GM21381 (cell line): ENCODE data around the gene PCP2.

ENCODE experiments used
- ATAC-seq: cut with Tn5 transposase; IDR thresholded peaks from one replicate; pipeline ENCODE4 v1.9.1; 2021; ENCODE audit warnings: mild to moderate bottlenecking, moderate library complexity; ENCODE audit not compliant: unreplicated experiment

Gene PCP2

DNA sequence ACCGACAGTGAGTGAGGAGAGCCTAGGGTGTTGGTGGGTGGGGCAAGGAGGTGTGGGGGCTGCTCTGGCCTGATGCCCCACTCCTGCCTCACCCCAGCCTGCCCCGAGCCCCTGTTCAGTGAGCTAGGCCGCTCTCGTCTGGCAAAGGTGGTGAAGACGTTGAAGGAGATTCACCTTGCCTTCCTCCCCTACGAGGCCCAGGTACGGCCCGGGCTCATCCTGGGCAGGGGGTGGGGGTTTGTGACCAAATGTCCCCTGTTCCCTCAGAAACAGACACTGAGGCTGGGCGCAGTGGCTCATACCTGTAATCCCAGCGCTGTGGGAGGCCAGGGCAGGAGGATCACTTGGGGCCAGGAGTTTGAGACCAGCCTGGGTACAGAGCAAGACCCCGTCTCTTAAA is 7.3 kb upstream of the PCP2 start:
- ATAC-seq = no peak

DNA sequence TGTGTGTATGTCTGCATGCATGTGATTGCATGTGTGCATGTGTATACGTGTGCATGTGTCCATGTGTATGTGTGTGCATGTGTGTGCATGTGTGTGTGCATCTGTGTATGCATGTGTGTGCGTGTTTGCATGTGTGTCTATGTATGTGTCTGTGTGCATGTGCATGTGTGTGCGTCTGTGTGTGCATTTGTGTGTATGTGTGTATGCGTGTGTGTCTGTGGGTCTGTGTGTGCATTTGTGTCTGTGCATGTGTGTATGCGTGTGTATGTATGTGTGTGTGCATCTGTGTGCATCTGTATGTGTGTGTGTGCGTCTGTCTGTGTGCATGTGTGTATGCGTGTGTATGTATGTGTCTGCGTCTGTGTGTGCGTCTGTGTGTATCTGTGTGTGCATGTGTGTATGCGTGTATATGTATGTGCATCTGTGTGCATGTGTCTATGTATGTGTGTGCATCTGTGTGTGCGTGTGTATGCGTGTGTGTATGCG is 6.4 kb upstream of the PCP2 start:
- no peak for ATAC-seq

DNA sequence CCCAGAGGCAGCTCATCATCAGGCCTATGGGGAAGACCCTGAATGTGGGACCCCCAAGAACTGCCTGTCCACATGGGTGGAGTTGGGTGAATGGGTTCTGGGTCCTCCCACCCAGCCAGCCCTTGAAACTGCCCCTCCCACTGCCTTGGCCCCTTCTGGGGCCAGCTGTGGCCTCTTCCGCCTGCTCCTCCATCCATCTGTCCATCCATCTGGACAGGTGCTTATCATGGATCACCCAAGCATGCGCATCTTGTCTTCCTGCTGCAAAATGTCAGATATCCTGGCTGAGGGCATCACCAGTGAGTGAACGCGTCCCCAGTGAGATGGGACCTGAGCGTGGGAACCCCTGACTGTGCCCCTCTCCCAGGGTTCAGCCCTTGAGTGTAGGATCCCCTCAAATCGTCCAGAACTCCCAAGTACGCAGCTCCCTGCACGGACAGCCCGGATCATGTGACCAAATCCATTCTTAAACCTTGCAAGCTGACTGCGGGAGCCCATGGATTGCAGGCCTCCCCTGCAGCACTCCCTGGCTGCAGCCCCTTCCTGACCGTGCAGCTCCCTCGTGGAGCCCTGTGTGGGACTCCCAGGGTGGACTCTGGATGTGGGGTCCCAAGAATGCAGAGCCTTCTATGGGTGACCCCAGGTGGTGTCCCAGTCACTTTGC is 5.4 kb upstream of the PCP2 start:
- no peak for ATAC-seq

DNA sequence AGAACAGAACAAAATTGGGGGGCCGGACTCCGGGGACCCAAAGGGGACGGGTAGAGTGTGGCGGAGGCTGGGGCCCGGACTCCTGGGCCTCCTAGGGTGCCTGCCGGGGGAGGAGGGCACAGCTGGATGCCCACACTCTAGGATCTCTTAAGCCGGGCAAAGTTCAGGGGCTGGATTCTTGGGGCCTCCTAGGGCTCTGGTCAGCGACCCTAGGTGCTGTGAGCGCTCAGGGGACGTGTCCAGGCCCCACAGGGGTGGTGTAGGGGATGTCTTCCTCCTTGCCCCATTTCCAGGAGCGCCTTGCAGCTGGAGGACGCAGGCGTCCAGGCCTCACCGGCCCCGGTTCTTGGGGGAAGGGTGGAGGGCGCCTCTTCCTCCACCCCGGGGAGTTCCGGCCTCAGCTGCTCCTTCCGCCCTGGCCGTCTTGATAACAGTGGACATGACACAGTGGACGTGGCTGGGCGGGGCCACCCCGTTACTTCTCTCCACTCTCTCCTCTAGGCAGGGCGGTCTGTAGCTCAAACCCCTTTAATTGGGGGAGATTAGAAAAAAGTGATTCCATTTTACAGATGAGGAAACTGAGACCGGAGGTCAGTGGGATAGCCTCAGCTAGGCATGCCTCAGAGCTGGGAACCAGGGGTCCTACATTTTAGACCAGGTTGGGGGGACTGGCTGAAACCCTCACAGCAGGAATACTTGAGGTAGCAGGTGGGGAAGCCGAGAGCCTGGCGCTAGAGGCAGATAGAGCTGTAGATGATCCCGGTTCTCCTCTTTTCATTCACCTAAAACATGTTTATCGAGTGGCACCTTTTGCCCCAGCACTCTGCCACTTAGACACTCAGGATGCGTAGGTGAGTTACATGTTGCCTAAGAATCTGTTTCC is 4.1 kb upstream of the PCP2 start:
- ATAC-seq = peak; percentile 21

DNA sequence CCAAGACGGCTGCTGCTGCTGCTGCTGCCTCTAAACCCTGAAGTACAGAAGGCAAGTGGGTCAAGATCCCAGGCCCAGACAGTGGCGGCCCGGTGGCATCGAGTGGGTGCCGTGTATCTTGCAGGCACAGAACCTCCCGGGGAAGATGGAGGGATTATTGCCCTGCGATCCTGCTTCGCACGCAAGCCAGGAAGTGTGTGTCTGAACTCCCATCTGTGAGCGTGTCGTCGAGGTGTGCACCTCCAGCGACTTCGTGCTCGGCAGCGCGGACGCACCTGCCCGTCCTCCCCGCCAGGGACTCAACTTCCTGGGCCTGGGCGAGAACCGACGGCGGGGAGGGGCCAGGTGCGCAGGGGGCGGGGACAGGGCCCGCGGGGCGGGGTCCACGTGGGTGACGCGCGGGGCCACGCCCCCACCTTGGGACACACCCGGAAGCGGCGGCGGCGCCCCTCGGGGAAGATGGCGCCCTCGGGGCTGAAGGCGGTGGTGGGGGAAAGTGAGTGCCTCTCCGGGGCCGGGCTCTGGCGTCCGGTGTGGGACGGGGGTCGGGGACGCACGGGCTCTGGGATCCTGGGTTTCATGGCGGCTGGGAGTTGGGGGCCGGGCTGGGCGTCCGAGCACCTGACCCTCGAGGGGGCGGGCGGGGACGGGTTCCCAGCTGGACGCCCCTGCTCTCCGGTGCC is 3.3 kb upstream of the PCP2 start, which contains the start of gene STXBP2:
Gene STXBP2 (plus strand): TSS at position 420 of the 683 bp plus-strand sequence. CDS start 40 bp downstream, at position 460.
- peak; percentile 70 for ATAC-seq

DNA sequence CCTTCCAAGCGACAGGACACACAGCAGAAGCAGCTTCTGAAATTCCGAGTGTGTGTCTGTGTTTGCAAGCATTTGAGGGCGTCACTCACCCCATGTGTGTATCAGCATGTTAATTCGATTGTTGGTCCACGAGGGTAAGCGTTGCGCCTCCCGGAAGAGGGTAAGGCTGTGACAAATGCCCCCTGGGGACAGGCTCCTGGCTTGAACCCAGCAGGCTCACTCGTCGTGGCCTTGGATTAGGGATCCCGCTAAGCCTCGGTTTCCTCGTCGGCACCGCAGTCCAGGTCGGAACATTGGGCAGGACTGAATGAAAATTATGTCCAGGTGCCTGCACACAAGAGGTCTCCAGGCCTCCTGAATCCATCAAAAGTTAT is 2.8 kb upstream of the PCP2 start:
- no peak for ATAC-seq

DNA sequence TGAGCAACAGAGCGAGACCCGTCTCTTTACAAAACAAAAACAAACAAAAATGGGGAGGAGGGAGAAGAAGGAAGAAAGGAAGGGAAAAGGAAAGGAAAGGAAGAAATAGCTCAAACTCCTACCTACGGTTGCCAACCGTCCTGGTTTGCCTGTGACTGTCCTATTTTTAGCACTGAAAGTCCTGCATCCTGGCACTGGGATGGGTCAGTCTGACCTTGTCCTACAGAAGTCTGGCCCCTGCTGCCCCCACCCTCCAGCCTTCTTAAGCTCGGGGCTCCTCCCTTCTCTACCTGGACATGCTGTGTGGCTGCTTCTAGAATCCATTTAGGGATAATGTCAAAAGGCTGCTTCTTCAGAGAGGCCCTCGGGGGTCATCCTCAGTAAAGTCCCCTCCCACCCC is 2.2 kb upstream of the PCP2 start:
- ATAC-seq = no peak

DNA sequence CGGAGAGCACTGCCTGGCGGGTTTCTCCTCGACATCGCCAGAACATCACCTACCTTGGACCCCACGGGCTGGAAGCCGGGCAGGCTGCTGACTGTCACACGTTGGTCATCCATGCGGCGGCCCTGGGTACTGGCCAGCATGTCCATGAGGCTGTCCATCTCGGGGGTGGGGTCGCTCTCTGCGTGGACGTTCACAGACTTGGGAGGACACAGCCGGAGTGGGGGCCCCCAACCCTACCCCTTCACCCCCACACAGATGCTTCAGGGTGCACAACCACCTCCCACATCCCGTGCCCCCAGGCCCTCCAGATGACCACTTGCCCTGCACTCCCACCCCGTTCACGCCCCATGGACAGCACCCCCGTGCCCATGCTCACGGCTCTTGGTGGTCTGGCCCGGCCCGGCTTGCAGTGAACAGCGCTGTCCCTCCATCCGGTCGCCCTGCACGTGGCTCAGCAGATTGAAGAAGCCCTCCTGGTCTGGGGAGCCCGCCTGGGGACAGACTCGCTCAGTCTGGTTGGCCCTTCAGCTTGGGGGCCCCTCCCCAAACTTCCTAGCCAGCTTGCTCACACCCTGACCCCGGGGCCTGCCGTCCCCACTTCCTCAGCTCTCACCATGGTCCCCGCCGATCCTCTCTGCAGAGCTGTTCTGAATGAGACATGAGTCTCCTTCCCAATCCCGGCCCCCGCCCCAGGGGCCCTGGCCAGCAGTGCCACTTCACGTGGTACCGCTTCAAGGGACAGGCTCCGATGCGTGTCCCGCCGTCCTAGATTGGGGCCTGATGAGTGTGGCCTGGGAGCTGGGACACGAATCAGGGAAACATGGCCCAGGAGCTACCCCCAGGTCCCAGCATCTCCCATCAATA is 947 bp downstream of the PCP2 start:
- no peak for ATAC-seq

DNA sequence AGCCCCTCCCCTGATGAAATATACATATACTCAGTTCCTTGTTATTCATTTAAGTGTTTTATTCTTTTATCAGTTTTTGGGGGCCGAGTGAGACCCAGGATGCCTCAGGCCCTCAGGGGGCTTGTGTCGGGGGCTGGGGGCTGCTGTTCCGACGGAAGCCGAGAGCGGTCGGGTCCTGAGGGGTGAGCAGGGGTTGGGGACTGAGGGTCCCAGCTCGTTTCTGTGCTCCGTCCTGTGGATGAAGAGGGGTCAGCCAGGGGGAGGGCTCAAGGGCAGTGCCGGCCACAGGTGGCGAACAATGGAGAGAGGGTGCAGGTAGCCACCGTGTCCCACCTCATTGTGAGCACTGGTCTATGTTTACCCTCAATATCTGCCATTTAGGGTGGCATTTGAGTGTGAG is 1.9 kb downstream of the PCP2 start:
- ATAC-seq = no peak

DNA sequence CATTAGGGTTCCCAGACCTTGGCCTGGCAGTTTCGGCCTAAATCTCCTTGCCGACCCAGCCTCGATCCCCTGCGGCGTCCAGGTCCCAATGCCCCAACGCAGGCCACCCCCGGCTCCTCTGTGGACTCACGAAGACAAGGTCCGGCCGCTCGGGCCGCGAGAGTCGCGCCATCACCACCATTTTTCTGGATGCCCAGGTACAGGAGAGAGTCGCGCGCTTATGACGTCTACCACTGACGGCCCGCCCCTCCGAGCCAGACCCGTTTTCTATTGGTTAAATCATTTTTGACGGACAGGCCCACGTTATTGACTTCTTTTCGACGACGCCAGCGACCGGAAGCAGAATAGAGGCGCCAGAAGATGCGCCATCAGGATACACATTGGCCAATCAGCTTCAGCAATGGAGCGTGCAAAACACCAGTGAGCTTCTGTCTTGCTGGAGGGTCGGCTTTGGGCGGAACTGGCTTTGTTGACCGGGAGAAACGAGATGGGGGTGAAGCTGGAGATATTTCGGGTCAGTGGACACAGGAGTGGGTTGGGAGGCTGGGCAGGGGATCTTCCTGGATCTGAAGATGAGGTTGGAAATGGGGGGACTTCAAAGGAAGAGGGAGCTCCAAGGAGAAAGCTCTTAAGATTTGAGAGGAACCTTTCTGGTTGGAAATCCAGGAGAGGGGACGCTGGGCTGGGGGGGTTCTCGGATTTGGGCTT is 4.0 kb downstream of the PCP2 start, which contains the start of the genes PET100 and XAB2:
Gene PET100 (plus strand): TSS at position 447 of the 708 bp plus-strand sequence. CDS start 41 bp downstream, at position 488.
Gene XAB2 (minus strand): TSS at position 199 of the 708 bp plus-strand sequence. CDS start 18 bp downstream, at position 181.
- peak; percentile 90 for ATAC-seq

DNA sequence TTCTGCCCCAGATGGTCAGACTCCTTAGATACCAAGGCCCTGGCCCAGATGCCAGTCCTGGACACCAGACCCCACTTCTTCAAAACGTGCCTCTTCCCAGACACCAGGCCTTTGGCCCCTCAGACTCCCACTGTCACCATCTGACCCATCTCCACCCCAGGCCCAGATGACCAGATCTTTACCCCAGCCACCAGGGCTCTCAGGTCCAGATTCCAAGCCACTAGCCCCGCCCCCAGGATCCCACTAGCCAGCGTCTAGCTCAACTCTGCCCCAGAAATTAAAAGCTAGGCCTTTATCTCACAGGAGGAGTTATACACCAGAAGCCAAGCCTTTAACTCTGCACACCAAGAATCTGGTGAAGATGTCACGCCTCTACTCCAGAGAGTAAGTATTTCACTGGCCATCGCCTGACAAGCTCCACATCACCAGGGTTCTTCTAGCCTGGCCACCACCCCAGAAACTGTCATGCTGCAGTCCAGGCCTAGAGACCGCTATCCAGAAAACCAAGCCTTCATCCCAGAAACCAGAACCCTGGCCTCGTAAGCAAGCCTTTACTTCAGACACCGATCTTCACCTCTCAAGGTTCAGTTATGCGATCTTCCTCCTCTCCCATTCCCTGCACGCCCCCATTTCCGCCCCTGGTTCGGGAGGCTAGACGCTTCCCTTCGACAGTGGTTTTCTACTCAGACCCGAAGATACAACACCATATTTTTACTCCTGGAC is 4.8 kb downstream of the PCP2 start:
- ATAC-seq = no peak

DNA sequence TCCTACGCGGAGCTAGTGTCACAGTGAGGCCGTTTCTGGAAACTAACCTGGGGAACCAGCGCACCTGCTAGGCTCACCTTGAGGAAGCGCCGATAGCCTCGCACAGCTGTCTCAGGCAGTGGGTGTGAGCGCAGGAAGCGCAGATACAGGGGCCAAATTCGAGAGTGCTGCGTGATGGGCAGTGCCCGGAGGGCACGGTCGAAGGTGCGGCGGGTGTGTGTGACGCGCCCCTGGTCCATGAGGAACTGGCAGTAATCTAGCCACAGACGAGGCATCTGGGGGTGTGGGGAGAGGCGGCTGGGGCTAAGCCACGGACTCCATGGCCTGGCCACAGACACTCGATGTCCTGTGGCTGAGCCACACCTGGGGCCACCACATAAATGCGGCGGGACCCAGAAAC is 6.4 kb downstream of the PCP2 start:
- no peak for ATAC-seq

DNA sequence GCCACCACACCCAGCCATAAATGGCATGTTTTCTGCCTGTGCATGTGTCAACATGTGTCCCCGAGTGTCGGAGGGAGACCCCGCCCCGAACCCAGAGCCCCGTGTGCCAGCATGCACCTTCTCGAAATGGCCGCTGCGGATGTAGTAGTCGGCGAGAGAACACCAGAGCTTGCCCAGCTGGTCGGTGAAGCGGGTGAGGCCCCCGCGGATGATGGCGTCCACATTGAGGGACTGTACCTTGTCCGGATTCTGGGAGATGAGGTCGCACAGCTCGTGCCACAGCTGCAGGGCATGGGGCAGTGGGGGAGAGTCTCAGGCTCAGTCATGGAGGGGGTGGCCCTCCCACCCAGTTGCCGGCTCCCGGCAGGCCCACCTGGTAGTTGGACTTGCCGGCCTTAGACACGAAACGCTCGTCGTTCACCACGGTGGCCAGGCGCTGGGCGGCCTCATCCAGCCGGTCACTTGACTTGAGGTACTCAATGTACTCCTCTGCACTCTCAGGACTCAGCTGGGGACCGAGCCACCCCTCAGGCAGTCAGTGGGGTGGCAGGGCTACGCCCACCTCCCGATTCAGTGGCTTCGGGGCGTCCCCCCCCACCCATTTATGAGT is 7.7 kb downstream of the PCP2 start:
- ATAC-seq = no peak

DNA sequence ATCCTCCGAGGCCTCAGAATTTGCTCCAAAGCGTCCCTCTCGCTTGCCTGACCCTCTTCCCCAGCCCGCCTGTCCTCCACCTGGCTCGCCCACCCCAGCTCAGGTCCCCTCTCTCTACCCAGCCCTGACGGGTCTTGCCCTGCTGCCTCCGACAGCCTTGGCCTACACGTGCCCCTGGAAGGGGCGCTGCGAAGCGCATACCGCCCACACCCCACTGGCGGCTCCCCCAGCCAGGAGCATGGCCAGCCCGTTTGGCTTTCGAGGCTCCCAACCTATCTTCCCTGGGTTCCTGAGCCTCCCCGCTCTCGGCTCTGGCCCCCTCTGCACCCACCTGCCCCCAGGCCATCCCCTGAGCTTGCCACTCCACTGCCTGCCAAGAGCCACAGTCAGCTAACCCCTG is 8.7 kb downstream of the PCP2 start:
- no peak for ATAC-seq

DNA sequence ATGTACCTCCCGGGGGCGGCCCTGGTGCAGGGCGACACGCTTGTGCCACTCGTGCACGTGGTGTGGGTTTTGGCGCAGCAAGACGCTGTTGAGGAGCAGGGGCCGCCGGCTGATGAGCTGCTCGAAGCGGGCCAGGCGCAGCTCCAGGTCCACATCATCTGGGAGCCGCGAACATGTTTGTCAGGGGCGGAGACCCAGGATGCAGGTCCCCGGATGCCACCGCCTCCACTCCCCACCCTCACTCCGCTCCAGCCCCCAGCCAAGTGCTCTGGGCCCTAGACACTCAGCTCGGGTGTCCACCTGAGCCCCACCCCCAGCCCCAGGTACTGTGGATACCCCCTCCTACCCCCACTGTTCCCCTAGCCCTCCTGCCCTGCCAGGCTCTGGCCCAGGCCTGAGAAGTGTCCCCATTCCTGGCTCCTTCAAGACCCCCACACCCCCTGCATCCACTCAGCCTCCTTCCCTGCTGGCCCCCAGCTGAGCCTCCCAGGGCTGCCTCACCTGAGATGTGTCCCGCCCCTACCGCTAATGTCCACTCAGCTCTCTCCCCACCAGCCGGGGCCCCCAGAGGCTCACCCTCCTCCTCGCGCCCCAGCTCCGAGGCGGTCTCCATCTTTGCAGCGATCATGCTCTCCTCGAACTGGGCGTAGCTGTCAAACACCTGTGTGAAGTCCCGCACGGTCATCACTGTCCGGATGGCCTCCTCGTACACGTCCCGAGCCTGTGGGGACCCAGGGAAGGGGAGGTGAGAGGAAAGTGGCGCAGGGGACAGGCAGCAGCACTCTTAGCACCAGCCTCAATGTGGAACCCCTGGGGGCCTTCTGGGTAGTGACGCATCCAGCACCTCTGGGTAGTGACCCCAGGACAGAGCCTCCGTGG is 9.6 kb downstream of the PCP2 start:
- no peak for ATAC-seq

DNA sequence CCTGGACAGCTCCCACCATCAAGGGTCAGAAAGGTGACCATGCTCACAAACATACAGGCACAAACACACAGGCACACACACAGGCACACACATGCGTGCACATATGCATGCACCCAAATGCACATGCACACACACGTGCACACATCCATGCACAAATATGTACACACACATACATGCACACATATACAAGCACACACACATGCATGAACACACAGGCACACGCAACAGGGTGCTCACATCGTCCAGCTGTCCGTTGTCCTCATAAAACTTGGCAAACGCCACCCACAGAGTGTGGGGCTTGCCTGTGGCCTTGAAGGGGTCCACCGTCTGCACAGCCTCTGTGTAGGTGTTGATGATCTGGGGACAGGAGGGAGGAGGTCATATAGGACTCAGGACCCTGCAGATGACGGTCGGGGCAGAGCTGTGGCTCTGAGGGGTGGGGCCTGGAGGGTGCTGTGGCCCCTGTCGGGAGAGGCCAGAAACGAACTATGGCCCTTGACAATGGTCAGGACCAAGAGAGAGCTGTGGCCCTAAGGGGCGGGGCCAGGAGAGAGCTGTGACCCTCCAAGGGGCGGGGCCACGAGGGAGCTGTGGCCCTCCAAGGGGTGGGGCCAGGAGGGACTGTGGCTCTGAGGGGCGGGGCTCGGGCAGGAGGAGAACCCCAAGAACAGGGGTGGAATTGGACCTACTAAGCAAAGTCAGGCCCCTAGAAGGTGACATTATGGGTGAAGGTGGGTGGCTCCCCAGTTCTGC is 10.4 kb downstream of the PCP2 start:
- no peak for ATAC-seq
